Glomerular visceral epithelial cell (primary cell): Measurements from ENCODE around the gene PTPN3.
"Not testable (repeated sequence)": the region's sequence is repeated elsewhere in the genome, so short reads cannot be mapped to it uniquely, and the experiment has no call there.

Experiments
- DNase-seq: peaks from one replicate; pipeline ENCODE4 v3.0.0-alpha.2; 2016; ENCODE audit errors: extremely low spot score

Gene PTPN3

DNA sequence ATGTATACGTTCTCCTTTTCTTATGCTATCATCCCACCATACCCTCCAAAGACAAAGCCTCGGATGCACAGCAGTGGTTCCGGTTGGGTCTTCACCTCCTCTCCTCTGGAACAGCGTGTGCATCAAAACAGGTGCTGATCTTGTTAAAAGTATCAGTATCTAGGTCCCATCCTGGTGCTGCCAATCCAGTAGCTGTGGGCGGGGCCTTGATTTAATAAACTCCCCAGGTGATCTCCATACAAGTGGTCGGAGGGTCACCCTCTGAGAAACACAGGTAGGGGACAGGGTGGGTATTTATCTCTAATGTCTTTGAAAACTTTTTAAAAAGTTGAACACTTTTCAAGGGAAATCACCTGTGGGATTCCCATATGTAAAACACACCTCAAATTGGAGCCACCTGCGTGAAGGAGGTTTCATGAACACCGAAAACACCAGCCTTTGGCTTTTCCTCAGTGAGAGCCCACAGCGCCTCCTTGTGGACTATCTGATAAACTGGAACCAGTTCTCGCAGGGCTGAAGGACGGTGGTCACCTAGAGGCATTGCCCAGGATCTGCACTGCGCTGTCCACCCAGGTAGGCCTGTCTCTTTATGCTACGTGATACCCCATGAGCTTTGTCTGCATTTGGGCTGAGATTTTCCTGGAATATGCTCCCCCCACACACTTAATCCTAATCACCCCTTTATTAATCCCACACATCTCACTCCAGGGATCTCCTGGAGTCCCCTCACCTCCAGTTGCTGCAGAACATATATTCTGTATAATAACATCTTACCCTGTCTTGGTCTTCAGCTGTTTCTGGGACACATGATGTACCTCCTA is 96.7 kb downstream of the PTPN3 start:
- peak; percentile 58 for DNase-seq

DNA sequence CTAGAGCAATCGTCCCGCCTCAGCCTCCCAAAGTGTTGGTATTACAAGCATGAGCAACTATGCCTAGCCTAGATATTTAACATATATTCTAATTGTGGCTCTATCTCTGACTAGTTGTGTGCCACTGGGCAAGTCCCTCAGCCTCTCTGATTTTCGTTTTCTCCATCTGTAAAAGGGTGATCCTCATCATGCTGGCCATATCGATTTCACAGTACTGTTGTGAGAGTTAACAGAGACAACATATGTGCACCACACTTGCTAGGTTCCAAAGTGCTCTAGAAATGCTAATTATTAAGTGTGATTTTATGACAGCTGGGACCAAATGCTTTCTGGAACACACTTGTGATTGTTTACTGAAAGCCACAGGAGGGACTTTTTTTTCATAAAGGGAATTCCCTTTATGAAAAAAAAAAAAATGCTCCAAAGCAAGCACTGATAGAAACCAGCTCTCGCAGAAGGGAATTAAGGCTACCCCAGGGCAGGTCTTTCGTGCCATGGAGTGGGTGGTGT is 98.8 kb downstream of the PTPN3 start:
- DNase-seq: no peak

DNA sequence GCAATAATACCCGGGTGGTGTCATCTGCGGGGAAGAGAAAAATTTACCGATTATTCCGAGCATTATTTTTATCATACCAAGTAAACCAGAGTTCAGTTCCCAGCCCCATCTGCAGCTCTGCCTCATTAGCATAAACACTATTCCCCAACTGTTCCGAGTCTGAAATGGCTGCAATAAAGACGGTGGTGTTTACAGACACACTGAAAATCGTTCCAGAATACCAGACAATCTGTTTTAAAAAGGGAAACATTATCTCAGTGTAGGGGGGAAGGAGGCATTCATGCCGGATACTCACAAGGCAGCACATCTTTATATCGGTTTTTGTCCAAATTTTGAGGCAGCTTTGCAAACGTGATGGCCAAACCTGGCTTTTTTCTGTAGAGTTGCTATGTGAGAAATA is 106.9 kb downstream of the PTPN3 start:
- no peak for DNase-seq

DNA sequence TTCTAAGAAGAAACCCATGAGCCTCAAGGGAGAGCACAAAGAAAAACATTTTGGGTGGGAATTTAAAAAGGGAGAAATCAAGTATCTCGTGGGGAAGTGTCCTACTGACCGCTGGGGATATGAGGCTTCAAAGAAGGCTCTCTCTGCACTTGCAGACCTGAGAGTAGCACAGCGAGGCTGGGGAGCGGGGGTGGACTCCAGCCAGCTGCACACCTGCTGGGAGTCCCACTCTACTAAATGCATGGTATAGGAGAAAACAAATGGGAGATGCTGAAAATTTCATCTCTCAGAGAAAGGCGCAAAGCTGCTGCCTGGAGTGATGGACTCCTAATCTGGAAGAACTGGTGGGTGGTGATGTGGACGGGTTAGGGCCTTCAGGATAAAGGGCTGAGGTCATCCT is 110.3 kb downstream of the PTPN3 start:
- DNase-seq: no peak

DNA sequence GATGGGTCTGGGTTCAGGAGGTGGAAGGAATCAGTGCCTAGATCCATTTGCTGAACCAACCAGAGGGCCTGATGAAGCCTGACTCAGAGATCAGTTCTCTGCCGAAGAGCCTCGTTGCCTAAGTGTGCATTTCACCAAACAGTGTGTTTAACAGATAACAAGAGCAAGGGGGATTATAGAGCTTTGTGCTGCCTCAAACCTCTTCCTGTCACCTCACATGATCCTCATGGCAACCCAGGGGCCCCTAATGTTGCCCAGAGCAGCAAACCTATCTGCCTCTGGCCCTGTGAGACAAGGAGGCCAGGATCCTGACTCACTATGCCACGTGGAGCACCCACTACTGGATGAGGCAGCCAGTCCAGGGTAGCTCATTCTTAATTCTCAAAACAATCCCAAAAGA is 110.9 kb downstream of the PTPN3 start:
- DNase-seq: no peak

DNA sequence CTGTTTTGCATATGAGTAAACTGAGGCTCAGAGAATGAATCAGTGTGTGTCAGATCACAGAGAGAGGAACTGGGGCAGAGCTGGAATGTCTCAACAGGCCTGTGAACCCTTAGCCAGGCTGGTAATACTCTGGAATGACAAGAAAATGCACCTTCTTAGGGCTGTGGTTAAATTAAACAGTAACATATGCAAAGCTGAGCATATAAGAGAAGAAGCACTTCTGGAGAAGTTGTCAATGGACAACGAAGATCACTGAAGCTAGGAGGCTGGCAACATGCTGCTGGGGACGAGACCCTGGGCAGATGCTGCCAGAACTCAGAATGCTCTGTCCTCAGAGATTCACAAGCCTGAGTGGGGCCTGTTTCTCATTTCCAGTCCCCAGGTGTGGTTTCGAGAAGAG is 112.6 kb downstream of the PTPN3 start:
- DNase-seq: no peak

DNA sequence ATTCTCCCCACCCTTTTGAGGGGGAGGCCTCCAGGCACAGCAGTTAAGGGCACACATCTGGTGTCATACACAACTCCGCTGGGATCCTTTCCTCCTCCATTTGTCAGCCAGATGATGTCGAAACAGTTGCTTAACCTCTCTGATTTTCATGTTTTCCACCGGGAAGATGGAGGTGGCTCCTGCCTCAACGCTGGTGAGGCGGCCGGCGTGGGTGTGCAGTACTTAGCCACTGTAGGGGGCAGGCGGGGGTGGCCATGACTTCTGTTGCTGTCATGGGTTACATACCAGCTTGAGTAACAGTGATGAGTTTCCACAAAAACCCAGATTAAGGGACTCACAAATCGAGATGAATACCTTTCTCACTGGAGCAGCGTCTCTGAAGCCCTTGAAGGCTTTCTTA is 114.2 kb downstream of the PTPN3 start:
- DNase-seq: no peak

DNA sequence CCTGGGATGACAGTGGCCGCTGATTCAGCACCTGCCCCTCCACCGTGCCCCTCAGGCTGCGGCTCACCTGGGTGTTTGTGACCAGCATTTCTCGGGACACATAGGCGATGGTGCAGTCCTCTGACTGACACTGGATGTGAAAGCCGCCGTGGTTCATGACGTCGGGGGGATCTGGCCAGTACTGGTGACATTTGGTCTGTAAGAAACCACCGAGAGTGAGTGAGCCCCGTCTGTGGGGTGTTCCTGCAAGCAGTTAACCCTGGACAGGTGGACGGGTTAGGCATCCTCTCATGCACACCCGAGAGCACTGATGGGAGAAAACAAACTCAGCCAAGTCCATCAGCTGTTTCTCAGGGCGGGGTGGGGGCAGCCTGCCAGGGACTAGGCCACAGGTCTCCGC is 114.8 kb downstream of the PTPN3 start:
- no peak for DNase-seq

DNA sequence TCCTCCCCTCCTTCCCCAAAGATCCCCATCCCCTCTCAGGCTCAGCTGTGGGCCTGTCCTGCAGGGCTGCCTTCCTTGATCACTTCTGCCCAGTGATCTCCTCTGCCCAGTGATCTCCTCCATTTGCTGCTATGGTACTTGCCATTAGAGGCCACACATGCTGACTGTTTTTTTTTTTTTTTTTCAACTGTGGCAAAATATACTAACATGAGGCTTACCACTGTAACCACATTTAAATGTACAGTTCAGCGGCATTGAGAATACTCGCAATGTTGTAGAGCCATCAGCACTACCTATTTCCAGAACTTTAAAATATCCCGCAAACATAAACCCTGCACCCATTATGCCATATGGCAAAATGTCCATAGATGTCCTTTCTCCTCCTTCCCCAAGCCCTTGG is 115.5 kb downstream of the PTPN3 start:
- DNase-seq: no peak

DNA sequence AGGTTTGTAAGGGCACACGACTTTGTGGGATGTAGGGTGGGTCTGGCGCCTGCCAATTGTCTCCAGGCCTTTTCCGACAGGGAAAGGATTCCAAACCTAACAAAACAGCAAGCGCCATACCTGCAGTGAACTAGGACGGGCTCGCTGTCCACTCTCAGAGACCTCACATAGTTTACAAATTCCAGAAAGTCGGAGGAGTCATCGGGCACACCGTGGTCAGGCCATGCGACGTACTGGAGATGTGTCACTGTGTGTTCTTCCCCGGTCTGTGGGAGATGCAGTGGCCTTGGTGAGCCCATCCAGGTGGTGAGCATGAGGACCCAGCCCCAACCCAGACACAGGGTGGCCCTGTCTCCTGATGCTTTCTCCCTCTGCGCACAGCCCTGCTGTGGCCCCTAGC is 115.9 kb downstream of the PTPN3 start:
- DNase-seq: peak; percentile 33

DNA sequence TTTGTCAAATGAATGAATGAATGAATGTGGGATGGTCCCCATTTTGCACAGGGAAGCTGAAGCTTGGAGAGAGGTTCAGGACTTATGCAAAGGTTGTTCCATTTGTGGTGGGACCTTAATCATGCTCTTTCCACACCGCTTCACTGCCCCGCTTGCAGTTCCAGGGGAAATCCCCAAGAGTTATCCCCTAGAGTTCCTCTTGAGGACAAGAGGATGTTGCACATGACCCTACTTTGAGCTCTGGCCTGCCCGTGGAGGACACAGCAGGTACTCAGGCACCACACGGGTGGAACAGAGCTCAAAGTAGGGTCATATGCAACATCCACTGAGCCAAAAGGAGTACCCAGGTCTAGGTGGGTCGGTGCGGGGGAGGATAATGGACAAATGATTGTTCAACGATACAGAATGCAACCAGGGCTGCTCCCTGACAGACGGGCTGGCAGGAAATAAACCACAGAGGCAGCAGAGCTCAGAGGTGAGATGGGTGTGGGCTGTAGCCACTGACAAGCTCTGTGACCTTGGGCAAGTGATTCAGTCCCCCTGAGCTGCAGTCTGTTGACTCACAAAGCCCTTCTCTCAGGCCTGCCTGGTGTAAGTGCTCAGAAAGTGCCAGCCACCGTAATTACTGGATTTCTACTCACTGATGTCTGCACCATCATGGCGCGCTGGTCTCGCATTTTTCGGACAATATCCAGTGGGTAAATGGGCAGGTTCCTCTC is 116.9 kb downstream of the PTPN3 start:
- peak; percentile 90 for DNase-seq

DNA sequence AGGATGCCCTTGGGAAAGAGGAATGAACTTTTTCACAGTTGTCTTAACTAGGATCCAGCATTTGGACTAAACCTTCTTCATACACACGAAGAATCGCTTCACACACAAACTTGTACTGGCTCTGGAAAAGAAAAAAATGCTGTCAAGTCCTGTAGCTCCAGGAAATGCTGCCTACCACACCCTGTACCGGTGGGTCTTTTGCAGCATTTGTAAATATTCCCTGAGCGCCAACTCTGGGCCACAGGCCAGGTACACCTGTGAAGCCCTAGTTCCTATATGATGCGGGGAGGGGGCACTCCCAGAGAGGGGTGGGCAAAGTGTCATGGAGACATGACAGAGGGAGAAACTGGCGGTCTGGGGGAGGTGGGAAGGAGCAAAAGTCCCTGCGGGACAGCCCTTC is 118.6 kb downstream of the PTPN3 start:
- DNase-seq: no peak

DNA sequence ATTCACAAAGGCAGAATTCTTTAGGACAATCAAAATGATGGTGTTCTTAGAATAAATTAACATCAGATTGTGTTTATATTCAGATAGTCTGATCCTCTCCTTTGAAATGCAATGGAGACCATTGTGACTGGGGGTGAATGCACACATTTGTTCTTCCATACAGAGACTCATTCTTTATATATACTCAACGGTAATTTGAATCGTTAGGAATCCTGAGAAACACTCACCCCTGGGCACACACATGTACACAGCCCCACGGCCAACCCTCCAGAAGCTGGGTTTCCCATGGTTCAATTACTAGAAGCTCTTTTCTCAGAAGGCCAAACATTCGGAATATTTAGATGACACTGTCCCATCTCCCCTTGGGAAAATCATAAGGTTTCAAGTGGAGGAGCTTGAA is 119.8 kb downstream of the PTPN3 start:
- DNase-seq: no peak

DNA sequence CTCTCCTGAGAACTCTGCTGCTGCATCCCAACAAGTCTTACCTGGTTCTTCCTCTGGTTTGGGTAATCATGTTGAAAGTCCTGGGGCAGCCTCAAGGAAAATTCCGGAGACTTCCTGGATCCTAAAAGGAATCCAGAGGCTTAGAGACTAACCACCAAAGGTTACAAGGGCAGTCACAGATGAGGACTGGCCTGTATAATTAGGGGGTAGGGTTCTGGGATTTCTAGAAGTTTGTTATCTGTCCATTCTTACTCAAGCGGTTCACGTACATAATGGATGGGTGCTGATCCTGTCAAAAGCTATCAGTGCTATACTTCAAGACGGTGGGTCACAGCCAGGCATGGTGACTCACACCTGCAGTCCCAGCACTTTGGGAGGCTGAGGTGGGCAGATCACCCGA is 125.9 kb downstream of the PTPN3 start:
- DNase-seq: no peak

DNA sequence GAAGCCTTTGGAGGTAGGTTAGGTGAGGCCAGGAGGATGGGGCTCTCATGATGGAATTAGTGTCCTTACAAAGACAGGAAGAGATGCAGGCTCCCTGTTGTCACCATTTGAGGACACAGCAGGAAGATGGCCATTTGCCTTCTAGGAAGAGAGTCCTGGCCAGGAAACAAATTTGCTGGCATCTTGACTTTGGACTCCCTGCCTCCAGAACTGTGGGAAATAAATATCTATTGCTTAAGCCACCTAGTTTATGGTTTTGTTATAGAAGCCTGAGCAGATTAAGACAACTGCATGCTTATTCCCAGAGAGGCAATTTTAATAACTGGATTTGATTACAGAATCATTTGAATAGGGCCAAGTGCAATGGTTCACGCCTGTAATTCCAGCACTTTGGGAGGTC is 126.7 kb downstream of the PTPN3 start:
- no peak for DNase-seq

DNA sequence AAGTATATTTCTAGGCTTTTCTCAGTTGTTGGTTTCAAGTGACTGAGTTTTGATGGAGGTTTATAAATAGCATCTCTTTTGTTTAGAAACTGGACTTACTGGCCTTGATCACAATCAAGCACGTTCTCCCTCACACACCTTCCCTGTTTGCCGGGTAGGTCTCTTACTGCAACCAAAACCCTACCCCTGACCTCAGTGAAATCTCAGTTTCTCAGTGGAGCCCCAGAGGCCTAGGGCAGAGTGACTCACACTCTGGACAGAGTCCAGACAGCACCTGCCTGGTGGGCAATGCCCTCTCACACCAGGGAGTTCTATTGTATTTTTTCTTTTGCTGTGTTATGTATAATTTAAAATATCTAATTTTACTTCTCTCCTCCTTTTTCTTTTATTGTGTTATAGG is 128.8 kb downstream of the PTPN3 start:
- DNase-seq: no peak

DNA sequence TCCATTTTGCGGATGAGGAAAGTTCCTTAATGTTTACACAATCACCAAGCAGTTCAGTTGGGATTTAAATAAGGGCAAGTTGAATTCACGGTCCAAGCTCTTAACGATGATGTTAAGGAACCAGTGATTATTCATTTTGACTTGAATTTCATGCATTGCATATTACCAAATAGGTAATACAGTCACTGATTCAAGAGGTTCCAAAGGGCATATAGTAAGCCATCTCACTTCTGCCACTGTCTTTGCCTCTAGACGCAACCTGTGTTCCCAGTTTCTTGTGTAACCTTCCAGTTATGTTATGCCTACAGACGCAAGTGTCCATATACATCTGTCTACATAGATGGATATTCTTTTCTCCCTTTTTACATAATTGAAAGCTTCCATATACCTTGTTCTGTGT is 137.3 kb downstream of the PTPN3 start:
- DNase-seq: no peak

DNA sequence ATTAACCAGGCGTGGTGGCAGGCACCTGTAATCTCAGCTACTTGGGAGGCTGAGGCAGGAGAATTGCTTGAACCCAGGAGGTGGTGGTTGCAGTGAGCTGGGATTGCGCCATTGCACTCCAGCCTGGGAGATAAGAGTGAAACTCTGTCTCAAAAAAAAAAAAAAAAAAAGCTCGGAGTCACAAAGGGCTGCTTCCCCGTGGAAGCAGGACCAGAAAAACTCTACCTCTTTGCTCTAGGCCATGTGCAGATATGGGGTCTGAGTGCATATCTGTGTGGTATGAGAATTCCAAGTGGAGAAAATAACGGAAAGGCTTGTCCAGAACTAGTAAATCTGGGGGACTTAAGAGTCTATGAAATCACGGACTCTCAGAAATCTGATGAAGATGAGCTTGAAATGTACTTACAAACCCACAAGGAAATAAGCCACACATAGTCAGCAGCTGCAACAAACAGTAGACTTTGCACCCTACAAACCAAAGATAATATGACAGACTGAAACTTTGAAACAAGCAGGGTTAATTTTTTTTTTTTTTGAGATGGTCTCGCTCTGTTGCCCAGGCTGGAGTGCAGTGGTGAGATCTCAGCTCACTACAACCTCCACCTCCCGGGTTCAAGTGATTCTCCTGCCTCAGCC is 139.0 kb downstream of the PTPN3 start:
- not testable (repeated sequence) for DNase-seq

DNA sequence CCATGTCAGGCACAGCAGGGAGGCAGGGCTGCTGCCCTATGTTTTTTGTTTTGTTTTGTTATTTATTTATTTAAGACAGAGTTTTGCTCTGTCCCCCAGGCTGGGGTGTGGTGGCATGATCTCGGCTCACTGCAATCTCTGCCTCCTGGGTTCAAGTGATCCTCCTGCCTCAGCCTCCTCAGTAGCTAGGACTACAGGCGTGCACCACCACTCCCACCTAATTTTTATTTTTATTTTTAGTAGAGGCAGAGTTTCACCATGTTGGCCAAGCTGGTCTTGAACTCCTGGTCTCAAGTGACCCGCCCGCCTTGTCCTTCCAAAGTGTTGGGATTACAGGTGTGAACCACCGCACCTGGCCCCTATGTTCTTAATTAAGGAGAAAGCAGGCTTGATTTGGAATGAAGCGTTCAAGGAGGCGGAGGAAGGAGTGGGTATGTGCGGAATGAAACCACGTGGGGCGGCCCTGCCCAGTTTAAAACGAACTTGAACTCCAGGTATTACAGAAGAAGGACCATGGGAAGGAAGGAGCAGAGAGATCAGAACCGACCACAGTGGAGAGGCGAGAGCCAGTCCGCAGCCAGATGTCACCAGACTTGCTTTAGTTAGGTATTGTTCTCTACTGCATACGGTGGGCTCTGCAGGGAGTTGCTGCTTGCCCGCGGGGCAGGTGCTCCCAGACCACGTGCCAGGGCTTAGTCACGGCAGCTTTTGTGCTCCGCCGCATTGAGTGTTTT is 142.4 kb downstream of the PTPN3 start:
- no peak for DNase-seq

DNA sequence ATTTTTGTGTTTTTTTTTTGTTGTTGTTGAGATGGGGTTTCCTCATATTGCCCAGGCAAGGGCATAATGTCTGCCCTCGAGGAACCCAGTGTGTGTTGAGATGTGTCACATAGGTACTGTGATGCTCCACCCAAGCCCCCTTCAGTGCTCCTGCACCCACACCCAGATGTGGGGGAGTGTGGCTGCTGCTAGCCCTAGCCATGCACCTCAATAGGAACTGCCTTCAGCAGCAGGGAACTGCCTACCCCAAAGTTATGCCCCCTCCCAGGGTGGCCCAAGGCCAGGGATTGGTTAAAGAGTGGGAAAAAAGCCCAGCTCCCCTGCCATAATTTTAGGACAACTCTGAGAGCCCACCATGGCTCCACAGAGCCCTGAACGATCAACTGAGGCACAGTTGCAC is 143.9 kb downstream of the PTPN3 start:
- DNase-seq: no peak

DNA sequence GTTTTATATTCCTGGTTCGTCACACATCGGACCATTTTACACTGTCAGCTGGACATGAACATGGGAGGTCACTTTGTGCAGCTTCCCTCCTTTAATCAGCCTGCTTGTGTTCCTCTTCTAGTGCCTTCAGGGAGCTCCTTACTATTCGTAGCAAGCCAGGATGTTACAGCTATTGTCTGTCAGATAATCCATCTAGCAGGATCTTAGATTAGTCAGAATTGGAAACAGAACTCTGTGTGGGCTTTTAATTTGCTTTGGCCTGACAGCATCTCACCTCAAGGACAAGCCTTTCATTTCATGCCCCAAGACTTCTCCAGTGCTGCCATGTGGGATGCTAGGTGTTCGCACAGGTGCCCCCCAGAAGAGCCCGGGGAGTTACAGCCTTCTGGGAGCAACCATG is 147.1 kb downstream of the PTPN3 start:
- DNase-seq: no peak

DNA sequence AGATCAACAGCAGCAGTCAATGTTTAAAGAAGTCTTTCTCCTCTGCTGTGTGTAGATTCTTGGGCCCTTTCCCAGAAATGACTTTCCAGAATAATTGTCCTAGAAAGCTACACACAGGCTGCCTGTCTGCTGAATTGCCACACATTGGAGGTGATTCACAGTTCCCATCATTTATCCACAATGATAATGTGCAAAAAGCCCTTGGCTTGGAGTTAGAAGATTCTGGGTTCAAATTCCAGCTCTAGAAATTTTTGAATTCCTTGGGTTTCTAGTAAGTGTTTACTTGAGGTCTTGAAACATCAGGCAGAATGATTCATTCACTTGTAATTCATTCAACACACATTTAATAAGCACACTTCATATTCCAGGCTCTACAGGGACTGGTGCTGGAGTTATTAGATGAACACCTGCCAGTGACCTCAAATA is 148.7 kb downstream of the PTPN3 start:
- DNase-seq: peak; percentile 56
